GM04503 (cell line): ENCODE data around the gene VAPA.

ENCODE experiments used
- DNase-seq: peaks from one replicate; pipeline ENCODE4 v3.0.0-alpha.2; 2012; ENCODE audit warnings: low read depth

Gene VAPA

GRCh38 chr18:10003281-10003680 is 89.5 kb downstream of the VAPA start:
- DNase-seq, result no peak

GRCh38 chr18:10003866-10004265 is 90.0 kb downstream of the VAPA start:
- DNase-seq, result no peak

GRCh38 chr18:10006311-10006893 is 92.6 kb downstream of the VAPA start:
- DNase-seq, result peak; percentile 25

GRCh38 chr18:10008006-10008647 is 94.3 kb downstream of the VAPA start:
- DNase-seq, result no peak
